ENCODE results near the gene CACTIN.
"Not testable (repeated sequence)": the region's sequence is repeated elsewhere in the genome, so short reads cannot be mapped to it uniquely, and the experiment has no call there.

Gene CACTIN

GRCh38 chr19:3575949-3576673 is 50.5 kb downstream of the CACTIN start:
- Mint-ChIP-seq H3K36me3 (ENCODE audit: insufficient read depth) (peaks cover 8% of the 10 kb centered on the region), H3K4me1 (no peaks in the 10 kb centered on the region), H3K27me3 (no peaks in the 10 kb centered on the region), H3K27ac (ENCODE audit: low read depth) (no peak overlapping the region), H3K4me3 (no peak overlapping the region), H3K9me3 (no peaks in the 10 kb centered on the region)
- ATAC-seq (replicated peaks; ENCODE audit: extremely low read depth, poor library complexity, severe bottlenecking), result no peak
- DNase-seq (ENCODE audit: low spot score in 2 of 2), result no peak

GRCh38 chr19:3575260-3575741 is 51.3 kb downstream of the CACTIN start:
- ATAC-seq (replicated peaks; ENCODE audit: extremely low read depth, poor library complexity, severe bottlenecking) (no peak), DNase-seq (ENCODE audit: low spot score in 2 of 2) (no peak)
- H3K36me3 Mint-ChIP-seq (ENCODE audit: insufficient read depth), result peaks cover 8% of the 10 kb centered on the region
- H3K4me1 Mint-ChIP-seq, result no peaks in the 10 kb centered on the region
- no peak overlapping the region for H3K4me3 Mint-ChIP-seq
- no peaks in the 10 kb centered on the region for H3K9me3 Mint-ChIP-seq
- H3K27me3 Mint-ChIP-seq, result no peaks in the 10 kb centered on the region
- H3K27ac Mint-ChIP-seq (ENCODE audit: low read depth), result peak overlapping the region; percentile 20

GRCh38 chr19:3573858-3574637 is 52.5 kb downstream of the CACTIN start:
- no peaks in the 10 kb centered on the region for H3K9me3 Mint-ChIP-seq
- peak overlapping the region; percentile 38 for H3K27ac Mint-ChIP-seq (ENCODE audit: low read depth)
- peaks cover 8% of the 10 kb centered on the region for H3K36me3 Mint-ChIP-seq (ENCODE audit: insufficient read depth)
- DNase-seq (ENCODE audit: low spot score in 2 of 2), result peak; percentile 69 to 70
- no peaks in the 10 kb centered on the region for H3K4me1 Mint-ChIP-seq
- ATAC-seq (replicated peaks; ENCODE audit: extremely low read depth, poor library complexity, severe bottlenecking), result no peak
- no peaks in the 10 kb centered on the region for H3K27me3 Mint-ChIP-seq
- peak overlapping the region; percentile 77 for H3K4me3 Mint-ChIP-seq

GRCh38 chr19:3573162-3573857 is 53.3 kb downstream of the CACTIN start:
- peak overlapping the region; percentile 38 for H3K27ac Mint-ChIP-seq (ENCODE audit: low read depth)
- H3K9me3 Mint-ChIP-seq, result no peaks in the 10 kb centered on the region
- peak overlapping the region; percentile 77 for H3K4me3 Mint-ChIP-seq
- peaks cover 8% of the 10 kb centered on the region for H3K36me3 Mint-ChIP-seq (ENCODE audit: insufficient read depth)
- ATAC-seq (replicated peaks; ENCODE audit: extremely low read depth, poor library complexity, severe bottlenecking) (peak; percentile 2), DNase-seq (ENCODE audit: low spot score in 2 of 2) (peak in 1 of 2 donors; percentile 31)
- no peaks in the 10 kb centered on the region for H3K27me3 Mint-ChIP-seq
- no peaks in the 10 kb centered on the region for H3K4me1 Mint-ChIP-seq

GRCh38 chr19:3572855-3573161 is 53.8 kb downstream of the CACTIN start, which contains the start of gene HMG20B:
Gene HMG20B (plus strand): TSS chr19:3572944. CDS start chr19:3573310, 366 bp downstream.
- ATAC-seq (replicated peaks; ENCODE audit: extremely low read depth, poor library complexity, severe bottlenecking) (no peak), DNase-seq (ENCODE audit: low spot score in 2 of 2) (no peak)
- peaks cover 8% of the 10 kb centered on the region for H3K36me3 Mint-ChIP-seq (ENCODE audit: insufficient read depth)
- H3K27ac Mint-ChIP-seq (ENCODE audit: low read depth), result peak within 1 kb of the TSS; percentile 38
- peak within 1 kb of the TSS; percentile 77 for H3K4me3 Mint-ChIP-seq
- H3K27me3 Mint-ChIP-seq, result no peaks in the 10 kb centered on the region
- no peaks in the 10 kb centered on the region for H3K4me1 Mint-ChIP-seq
- no peaks in the 10 kb centered on the region for H3K9me3 Mint-ChIP-seq

GRCh38 chr19:3572132-3572854 is 54.3 kb downstream of the CACTIN start:
- Mint-ChIP-seq H3K9me3 (no peaks in the 10 kb centered on the region), H3K4me1 (no peaks in the 10 kb centered on the region), H3K27ac (ENCODE audit: low read depth) (no peak overlapping the region), H3K36me3 (ENCODE audit: insufficient read depth) (peaks cover 8% of the 10 kb centered on the region), H3K4me3 (peak overlapping the region; percentile 77), H3K27me3 (no peaks in the 10 kb centered on the region)
- DNase-seq (ENCODE audit: low spot score in 2 of 2), result peak; percentile 94 to 98
- ATAC-seq (replicated peaks; ENCODE audit: extremely low read depth, poor library complexity, severe bottlenecking), result peak; percentile 99

GRCh38 chr19:3570606-3571011 is 56.0 kb downstream of the CACTIN start:
- H3K4me1 Mint-ChIP-seq, result no peaks in the 10 kb centered on the region
- no peaks in the 10 kb centered on the region for H3K27me3 Mint-ChIP-seq
- no peaks in the 10 kb centered on the region for H3K9me3 Mint-ChIP-seq
- no peak for ATAC-seq (replicated peaks; ENCODE audit: extremely low read depth, poor library complexity, severe bottlenecking)
- H3K36me3 Mint-ChIP-seq (ENCODE audit: insufficient read depth), result peaks cover 8% of the 10 kb centered on the region
- H3K4me3 Mint-ChIP-seq, result no peak overlapping the region
- DNase-seq (ENCODE audit: low spot score in 2 of 2), result no peak
- no peak overlapping the region for H3K27ac Mint-ChIP-seq (ENCODE audit: low read depth)

GRCh38 chr19:3570042-3570441 is 56.5 kb downstream of the CACTIN start:
- H3K36me3 Mint-ChIP-seq (ENCODE audit: insufficient read depth); ATAC-seq (replicated peaks; ENCODE audit: extremely low read depth, poor library complexity, severe bottlenecking); H3K27ac Mint-ChIP-seq (ENCODE audit: low read depth); H3K27me3 Mint-ChIP-seq; DNase-seq (ENCODE audit: low spot score in 2 of 2); H3K4me3 Mint-ChIP-seq; H3K9me3 Mint-ChIP-seq; H3K4me1 Mint-ChIP-seq: not testable (repeated sequence)

GRCh38 chr19:3565139-3565538 is 61.5 kb downstream of the CACTIN start:
- DNase-seq (ENCODE audit: low spot score in 2 of 2), result no peak
- ATAC-seq (replicated peaks; ENCODE audit: extremely low read depth, poor library complexity, severe bottlenecking), result no peak
- Mint-ChIP-seq H3K9me3 (no peaks in the 10 kb centered on the region), H3K36me3 (ENCODE audit: insufficient read depth) (peaks cover 2% of the 10 kb centered on the region), H3K4me3 (no peak overlapping the region), H3K4me1 (no peaks in the 10 kb centered on the region), H3K27ac (ENCODE audit: low read depth) (no peak overlapping the region), H3K27me3 (no peaks in the 10 kb centered on the region)

GRCh38 chr19:3563709-3564524 is 62.7 kb downstream of the CACTIN start:
- peaks cover 2% of the 10 kb centered on the region for H3K36me3 Mint-ChIP-seq (ENCODE audit: insufficient read depth)
- H3K9me3 Mint-ChIP-seq, result no peaks in the 10 kb centered on the region
- ATAC-seq (replicated peaks; ENCODE audit: extremely low read depth, poor library complexity, severe bottlenecking) (no peak), DNase-seq (ENCODE audit: low spot score in 2 of 2) (no peak)
- no peak overlapping the region for H3K4me3 Mint-ChIP-seq
- H3K27me3 Mint-ChIP-seq, result no peaks in the 10 kb centered on the region
- no peak overlapping the region for H3K27ac Mint-ChIP-seq (ENCODE audit: low read depth)
- H3K4me1 Mint-ChIP-seq, result no peaks in the 10 kb centered on the region
